NCI-H2171 treated with DMSO at 0.1 percent for 48 hours (cell line): ENCODE results near the gene RXYLT1.
"Not testable (repeated sequence)": the region's sequence is repeated elsewhere in the genome, so short reads cannot be mapped to it uniquely, and the experiment has no call there.

Experiments used
- DNase-seq: peaks from one replicate; lab custom pipeline; 2025; lab: John Stamatoyannopoulos, UW

RXYLT1 gene, protein sequence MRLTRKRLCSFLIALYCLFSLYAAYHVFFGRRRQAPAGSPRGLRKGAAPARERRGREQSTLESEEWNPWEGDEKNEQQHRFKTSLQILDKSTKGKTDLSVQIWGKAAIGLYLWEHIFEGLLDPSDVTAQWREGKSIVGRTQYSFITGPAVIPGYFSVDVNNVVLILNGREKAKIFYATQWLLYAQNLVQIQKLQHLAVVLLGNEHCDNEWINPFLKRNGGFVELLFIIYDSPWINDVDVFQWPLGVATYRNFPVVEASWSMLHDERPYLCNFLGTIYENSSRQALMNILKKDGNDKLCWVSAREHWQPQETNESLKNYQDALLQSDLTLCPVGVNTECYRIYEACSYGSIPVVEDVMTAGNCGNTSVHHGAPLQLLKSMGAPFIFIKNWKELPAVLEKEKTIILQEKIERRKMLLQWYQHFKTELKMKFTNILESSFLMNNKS

DNA sequence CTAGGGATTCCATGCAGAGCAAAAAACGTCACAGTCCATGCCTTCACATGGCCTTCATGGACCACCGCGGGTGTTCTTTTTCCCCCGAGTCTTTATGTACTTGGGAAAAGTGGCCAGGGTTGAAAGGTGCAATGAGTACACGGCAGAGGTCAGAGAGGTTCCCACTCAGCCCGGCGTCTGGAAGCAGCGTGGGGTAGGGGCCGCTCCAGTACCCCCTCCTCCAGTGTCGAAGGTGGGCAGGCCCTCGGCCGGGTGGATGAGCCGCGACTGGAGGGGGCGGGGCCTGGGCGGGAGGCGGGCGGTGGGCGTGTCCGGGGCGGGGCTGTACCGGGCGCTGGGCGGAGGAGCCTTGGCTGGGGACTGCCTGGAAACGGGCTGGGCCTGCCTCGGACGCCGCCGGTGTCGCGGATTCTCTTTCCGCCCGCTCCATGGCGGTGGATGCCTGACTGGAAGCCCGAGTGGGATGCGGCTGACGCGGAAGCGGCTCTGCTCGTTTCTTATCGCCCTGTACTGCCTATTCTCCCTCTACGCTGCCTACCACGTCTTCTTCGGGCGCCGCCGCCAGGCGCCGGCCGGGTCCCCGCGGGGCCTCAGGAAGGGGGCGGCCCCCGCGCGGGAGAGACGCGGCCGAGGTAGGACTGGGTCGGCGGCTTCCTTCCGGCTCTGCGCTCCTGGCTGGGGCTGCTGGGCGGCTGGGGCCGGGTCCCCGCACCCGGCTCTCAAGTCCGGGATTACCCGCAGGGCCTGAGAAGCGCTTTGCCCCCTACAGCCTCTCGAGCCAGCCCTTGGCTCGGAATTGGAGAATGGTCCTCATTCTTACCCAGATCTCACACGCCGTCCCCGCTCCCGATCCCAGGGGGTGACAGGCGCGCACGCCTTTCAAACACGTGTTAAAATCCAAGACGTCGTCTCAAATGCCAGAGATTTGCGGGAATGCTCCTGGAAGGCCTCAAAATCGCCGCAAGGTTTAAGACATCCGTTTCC, at the start of gene RXYLT1:
Gene RXYLT1 (plus strand): TSS at position 412 of the 984 bp plus-strand sequence. CDS start 52 bp downstream, at position 464.
- DNase-seq, result peak; percentile 87

DNA sequence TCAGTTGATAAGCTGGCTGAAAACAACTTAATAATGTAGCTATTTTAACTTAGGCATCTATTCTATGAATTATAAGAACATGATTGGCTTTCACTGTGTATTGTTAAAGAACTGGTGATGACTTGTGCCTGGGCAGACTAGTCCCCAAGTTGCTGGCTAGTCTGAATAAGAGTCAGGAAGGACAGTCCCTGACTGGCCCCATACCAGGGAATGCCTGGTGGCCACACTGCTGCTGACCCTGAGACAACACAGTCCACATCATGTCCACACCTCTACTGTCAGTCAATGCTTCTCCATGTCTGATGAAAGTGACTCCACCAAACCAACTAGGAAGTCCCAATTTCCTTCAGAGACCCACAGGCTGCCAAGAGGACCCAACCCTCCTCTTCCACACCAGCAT, 46.9 kb upstream of the RXYLT1 start:
- DNase-seq, result not testable (repeated sequence)

DNA sequence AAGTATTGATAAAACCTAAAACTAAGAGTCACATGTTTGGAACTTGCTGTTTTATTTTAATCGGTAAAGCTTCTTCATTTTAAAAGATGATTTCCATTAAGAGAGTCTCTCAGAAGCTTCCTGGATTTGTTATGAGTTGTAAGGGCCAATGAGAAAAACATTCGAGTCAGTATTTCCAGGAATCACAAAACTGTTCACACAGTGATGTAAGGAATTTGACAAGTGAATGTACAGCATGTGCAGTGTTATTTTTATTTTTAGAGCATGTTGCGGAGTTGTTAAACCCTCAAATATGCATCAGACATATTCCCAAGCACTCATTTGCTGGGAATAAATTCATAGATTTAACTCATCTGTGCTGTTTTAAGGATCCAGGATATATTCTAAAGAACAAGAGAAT, 46.1 kb upstream of the RXYLT1 start:
- not testable (repeated sequence) for DNase-seq

DNA sequence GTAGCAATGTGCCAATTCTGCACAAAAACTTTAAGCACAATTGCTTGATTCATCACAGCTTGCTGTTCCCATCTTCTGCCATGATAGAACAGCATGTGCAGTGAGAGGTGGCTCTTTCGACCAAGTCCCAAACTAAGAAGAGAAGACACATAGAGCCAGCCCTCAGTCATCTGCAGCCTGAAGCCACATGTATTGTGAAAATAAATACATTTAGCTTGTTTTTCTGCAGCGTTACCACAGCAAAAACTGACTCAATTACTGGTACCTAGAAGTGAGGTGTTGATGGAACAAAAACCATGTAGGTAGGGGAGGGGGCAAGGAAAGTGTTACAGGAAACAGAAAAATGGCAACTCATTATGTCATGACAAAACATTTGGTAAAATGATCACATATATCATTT, 39.2 kb upstream of the RXYLT1 start:
- not testable (repeated sequence) for DNase-seq

DNA sequence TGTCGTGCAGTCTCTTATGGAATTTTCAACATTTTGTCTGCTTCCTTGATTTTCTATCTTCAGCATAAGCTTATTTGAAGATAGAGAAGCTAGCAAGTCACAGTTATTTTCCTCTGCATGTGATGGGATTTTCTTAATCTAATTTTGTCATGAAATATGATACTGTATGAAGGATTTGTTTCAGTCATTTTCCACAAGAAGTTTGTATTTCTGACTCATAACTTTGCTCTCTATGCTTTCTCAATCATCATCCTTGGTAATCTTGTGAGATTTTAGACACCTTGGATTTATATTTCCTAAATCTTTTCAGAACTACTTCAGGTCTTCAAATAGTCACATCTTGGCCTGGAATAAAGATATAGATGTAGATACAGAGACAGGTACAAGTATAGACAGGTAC, 38.3 kb upstream of the RXYLT1 start:
- not testable (repeated sequence) for DNase-seq

DNA sequence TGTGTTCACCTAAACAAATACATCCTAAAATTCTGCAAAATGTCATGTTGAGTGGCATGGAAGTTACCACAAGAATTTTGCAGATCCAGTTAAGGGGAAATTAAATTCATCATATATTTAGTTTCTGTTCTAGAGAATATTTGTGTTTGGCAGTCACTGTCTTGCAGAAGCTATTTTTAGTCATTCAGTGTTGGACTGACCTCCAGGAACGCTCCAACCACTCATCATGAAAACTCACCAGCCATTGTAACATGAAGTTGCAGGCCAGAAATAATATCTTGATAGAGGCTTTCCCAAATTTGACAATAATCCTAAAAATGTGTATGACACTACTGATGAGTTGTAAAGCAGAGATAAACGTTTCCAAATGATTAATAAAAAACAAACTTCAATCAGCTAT, 35.6 kb upstream of the RXYLT1 start:
- DNase-seq, result not testable (repeated sequence)

DNA sequence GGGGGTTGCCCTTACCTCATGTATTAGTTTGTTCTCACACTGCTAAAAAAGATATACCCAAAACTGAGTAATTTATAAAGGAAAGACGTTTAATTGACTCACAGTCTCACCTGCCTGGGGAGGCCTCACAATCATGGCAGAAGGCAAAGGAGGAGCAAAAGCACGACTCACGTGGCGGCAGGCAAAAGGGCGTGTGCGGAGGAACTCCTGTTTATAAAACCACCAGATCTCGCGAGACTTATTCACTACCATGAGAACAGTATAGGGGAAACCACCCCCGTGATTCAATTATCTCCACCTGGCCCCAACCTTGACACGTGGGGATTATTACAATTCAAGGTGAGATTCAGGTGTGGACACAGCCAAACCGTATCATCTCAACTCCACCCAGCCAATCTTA, 33.2 kb upstream of the RXYLT1 start:
- DNase-seq, result not testable (repeated sequence)

DNA sequence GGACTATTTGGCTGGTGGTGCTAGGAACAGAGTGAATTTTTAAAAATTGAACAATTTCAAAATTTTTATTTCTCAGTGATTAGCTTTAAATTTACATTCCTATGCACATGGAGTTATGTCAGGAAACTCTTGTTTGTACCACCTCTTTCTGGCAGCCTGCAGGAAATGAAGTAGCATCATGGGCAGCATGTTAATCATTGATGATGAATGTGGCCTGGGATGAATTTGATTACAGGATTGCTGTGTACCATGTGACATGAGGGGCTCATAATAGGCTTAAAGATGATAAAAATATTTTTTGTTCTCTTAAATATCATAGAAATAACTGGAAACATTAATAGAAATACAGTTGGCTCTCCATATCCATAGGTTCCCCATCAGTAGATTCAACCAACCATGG, 32.6 kb upstream of the RXYLT1 start:
- DNase-seq, result not testable (repeated sequence)

DNA sequence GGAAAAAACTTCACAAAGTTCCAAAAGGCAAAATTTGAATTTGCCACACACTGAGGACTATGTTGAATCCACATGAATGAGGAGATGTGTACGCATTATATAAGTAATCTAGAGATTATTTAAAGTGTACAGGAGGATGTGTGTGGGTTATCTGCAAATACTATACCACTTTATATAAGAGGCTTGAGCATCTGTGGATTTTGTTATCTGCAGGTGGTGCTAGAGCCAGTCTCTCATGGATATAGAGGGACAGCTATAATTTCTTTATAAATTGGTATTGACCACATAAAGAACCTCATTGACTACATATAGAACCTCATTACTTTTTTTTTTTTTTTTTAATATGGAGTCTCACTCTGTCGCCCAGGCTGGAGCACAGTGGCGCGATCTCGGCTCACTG, 32.2 kb upstream of the RXYLT1 start:
- no peak for DNase-seq

DNA sequence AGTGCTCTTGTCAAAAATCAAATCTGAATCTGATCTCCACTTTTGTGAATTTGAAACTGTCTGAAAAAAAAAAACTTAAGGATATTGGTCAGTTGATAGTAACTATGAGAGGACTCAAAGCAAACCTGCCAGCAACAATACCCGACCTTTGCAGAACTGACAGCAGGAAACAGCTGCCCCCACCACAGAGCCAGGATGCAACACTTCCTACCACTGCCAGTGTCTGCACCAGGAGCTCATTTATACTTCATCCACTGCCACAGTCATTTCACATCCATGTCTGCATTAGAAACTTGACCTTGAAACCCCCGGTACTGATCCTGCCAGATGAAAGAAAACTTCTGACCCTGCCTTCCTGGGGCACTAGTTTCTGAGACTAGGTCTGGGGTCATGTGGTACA, 27.4 kb upstream of the RXYLT1 start:
- DNase-seq, result no peak

DNA sequence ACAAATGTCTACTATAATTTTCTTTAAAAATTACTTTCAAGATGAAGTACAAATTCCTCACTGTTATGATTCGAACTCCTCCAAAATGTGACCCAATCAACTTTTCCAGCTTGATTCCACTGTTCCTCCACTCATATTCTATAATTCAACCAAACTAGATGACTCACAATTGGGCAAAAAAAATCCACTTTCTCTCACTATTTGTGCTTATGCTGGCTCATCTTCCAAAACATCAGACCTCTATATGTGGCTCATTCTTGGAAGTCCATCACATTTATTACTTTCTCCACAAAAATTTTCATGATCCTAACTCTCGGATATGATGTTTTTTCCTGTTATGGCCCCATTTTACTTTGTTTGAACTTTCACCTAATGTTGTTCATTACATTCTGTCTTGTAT, 26.9 kb upstream of the RXYLT1 start:
- no peak for DNase-seq

DNA sequence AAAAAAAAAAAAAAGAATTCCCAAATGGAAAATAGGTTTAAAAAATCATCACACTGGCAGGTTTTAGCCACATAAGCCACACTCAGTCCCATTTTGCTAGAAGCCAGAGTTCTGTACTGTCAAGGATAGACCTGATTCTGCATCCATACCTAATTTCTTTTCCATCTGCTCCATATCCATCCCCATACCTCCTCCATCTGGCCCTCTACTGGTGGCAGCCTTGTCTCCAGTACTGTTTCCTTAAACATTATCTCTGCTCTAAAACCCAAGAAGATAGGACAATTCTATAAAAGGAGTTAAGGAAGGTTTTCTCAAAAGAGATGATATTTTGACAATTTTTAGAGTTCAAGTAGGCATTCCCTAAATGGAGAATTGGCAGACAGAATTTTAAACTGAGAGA, 26.0 kb upstream of the RXYLT1 start:
- DNase-seq, result peak; percentile 30

DNA sequence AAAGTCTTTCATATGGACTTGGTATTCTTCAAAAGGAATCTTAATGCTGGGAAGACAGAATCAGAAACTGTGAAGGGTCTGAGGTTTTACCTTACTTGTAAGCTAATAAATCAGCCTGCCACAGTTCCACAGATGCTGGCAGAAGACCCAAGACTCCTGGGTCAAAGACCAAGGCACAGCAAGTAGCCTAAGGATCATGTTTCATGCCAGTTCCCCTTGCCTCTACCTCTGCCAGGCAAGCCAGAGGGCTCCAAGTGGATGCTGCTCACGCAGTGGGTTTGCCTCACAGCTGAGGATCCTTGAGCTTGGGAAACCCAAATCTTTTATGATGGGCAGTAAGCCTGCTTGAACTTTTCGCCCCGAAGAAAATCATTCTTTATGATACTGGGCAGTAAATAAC, 15.2 kb upstream of the RXYLT1 start:
- DNase-seq, result no peak

DNA sequence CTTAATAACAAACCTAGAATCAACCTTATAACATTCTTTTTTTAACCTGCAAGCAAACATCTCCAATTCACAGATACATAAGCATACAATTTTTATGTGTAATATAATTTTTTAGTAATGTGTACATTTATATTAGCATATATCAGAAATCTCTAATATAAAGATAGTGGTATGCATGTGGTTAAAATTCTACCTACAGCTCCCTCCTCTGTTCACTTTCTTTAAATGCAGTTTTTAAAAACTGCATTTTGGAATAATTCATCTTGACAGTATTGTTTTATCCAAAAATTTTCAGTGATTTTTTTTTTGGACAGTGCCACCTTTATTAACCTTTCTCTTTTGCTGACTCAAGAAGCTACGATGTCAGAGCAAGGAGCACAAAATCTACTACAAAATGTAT, 13.2 kb upstream of the RXYLT1 start:
- DNase-seq, result no peak

DNA sequence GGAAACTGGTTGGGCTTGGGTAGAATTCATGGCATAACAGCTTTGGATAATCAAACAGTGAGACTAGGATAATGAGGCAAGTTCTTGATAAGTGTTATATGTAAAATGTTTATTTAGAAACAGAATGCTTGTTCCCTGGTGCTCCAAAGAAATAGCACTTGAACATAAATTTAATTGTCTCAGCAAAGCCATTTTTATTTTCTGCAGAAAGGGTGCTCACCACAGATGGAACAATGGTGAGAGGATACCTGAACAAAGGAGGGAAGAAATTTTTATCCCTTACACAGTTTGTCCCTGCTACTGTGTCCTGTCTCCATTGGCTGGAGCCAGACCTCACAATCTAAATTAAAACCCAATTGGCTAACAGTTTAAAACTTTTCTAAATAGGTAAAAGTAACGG, 9.3 kb upstream of the RXYLT1 start:
- no peak for DNase-seq

DNA sequence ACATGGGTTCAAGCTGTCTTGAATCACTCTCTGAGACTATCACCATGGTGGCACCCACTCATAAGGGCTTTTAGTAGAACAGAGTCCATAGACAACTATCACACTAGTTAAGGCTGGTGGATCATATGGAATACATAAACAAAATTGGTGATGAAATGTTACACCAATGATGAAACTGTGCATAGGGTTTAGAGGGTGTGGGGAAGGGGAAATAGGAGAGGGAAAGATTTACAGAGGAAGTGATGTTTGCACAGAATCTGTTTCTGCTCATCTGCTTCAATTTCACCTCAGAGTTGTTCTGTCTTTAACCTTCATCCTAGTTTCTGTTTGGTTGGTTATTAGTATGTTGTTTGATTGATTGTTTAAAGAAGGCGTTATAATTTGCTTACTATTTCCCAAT, 2.4 kb upstream of the RXYLT1 start:
- no peak for DNase-seq

DNA sequence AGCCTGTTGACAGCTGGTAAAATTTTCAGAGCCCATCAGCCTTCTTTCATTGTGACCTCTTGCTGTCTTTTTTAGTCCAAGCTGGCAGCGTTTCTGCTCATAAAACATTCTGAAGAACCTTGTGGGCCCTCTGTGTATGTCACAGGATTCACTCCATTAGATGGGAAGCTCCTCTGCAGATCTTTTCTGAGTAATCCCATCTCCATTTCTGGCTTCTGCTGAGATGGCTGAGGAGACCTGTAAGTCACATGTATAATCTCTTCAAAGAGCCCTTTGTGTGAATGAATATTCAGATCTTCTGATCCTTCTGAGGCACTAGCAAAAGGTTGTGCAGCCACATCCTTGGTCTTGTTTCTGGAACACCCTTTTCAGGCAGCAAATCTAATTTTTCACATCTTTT, 2.8 kb downstream of the RXYLT1 start:
- DNase-seq, result no peak

DNA sequence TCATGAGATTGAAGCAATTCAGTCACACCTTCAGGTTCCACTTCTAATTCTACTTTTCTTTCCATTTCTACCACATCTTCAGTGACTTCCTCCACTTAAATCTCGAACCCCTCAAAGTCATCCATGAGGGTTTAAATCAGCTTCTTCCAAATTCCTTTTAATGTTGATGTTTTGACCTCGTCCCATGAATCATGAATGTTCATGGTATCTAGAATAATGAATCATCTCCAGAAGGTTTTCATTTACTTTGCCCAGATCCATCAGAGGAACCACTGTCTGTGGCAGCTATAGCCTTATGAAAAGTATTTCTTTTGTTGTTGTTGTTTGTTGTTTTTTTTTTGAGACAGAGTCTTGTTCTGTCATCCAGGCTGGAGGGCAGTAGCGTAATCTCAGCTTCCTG, 7.6 kb downstream of the RXYLT1 start:
- no peak for DNase-seq

DNA sequence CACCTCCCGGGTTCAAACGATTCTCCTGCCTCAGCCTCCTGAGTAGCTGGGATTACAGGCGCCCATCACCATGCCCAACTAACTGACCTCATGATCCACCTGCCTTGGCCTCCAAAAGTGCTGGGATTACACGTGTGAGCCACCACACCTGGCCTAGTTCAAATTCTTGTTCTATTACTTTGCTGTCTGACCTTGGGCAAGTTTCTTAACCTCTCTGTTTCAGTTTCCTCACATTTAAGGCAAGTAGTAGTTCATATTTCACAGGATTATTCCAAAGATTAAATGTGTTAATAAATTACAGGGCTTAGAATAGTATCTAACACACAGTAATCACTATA, 10.9 kb downstream of the RXYLT1 start:
- no peak for DNase-seq

DNA sequence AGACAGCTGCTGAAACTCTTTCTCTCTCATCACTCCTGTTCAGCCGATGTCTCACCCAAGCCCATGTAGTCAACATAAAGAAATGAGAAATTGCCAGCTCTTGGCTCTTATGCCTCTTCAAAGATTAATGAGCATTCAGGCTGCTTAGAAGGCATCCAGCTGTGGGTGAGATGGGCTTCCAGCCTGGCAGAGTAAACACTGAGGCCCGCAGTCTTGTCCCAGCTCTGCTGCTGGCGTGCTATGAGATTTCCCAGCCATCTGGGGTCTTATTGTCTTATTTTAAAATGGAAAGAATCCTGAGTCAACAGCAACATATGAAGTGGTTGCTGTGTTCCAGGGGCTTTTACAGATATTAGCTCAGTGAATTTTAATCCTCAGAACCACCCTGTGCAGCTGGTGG, 12.6 kb downstream of the RXYLT1 start:
- DNase-seq, result peak; percentile 94

DNA sequence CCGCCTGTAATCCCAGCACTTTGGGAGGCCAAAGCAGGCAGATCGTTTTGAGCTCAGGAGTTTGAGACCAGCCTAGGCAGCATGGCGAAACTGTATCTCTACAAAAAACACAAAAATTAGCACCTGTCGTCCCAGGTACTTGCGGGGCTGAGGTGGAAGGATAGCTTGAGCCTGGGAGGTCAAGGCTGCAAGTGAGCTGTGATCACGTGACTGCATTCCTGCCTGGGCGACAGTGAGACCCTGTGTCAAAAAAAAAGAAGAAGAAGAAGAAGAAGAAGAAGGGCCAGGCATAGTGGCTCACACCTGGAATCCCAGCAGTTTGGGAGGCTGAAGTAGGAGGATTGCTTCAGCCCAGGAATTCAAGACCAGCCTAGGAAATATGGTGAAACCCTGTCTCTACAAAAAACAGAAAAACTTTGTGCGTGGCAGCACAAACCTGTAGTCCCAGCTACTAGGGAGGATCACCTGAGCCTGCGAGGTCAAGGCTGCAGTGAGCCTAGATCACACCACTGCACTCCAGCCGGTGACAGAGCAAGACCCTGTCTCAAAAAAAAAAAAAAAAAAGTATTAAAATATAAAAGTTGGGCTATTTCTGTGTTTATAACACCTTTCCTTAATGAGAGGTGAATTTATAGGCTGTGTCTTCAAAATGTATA, 15.5 kb downstream of the RXYLT1 start:
- no peak for DNase-seq

DNA sequence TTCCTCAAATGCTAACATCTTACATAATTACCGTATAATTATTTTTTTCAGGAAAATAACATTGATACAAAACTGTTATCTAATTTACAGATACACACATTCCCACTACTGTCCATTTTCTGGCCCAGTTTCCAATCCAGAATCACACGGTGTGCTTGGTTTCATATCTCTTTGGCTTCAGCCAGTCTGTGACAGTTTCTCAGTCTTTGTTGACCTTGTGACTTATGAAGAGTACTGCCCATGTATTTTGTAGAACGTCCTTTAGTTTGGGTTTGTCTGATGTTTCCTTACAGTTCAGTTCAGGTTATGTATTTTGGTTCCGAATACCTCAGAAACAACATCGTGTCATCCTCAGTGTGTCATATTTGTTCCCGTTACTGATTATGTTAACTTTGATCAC, 16.2 kb downstream of the RXYLT1 start:
- DNase-seq, result no peak
